Activated B cell treated with CpG ODN at 0.5 μM for 24 hours (primary cell): ENCODE data around the gene ZNF594. TPM values are rescaled to one million over a fixed set of nuclear protein-coding genes. Genes with fewer than 3 reads are reported as not detected.

Source experiments
- total RNA-seq: library from RNA; stranded (reverse); gene quantifications from 2 replicates; pipeline ENCODE4 v1.2.3, GENCODE V29; 2022

Gene ZNF594
- total RNA-seq, 1 donor from 2014 or later: 26.8 TPM

Other genes starting within 250 kb of the ZNF594 start
- gene PFN1, start 243.3 kb downstream of the ZNF594 start, total RNA-seq: 1,071 and 1,072 TPM in 2 replicates
- gene ENO3, start 240.7 kb downstream of the ZNF594 start, total RNA-seq: 26.3 and 29.5 TPM in 2 replicates
- gene SPAG7, start 224.1 kb downstream of the ZNF594 start, total RNA-seq: 63.8 and 64.2 TPM in 2 replicates
- 45.9 and 57.9 TPM in 2 replicates for gene CAMTA2, start 204.2 kb downstream of the ZNF594 start, total RNA-seq
- 0.17 and 0.44 TPM in 2 replicates for gene INCA1, start 194.3 kb downstream of the ZNF594 start, total RNA-seq
- gene KIF1C, start 193.9 kb downstream of the ZNF594 start, total RNA-seq: 62.6 and 63.8 TPM in 2 replicates
- 0.09 TPM in 1 of 2 replicates, not detected in the other for gene SLC52A1, start 156.4 kb downstream of the ZNF594 start, total RNA-seq
- gene ZFP3, start 113.4 kb downstream of the ZNF594 start, total RNA-seq: 10.1 and 11.5 TPM in 2 replicates
- gene ZNF232, start 80.0 kb downstream of the ZNF594 start, total RNA-seq: 12.6 and 14.8 TPM in 2 replicates
- gene USP6, start 75.8 kb downstream of the ZNF594 start, total RNA-seq: 0.33 and 0.37 TPM in 2 replicates
- 23.4 and 24.5 TPM in 2 replicates for gene SCIMP, start 43.0 kb upstream of the ZNF594 start, total RNA-seq
- gene RABEP1, start 90.4 kb upstream of the ZNF594 start, total RNA-seq: 63.5 and 67.5 TPM in 2 replicates
- 158 and 187 TPM in 2 replicates for gene NUP88, start 227.8 kb upstream of the ZNF594 start, total RNA-seq
- 70.4 and 87.7 TPM in 2 replicates for gene RPAIN, start 228.3 kb upstream of the ZNF594 start, total RNA-seq
- gene C1QBP, start 247.3 kb upstream of the ZNF594 start, total RNA-seq: 160 and 177 TPM in 2 replicates